Measurements from ENCODE around the gene PLCL1. TPM values are rescaled to one million over a fixed set of nuclear protein-coding genes. Genes with fewer than 3 reads are reported as not detected.

The PLCL1 gene
- total RNA-seq, 2 donors from 2014 or later: 6.7 to 6.8 TPM

GRCh38 chr2:197950724-197951123 is 146.3 kb downstream of the PLCL1 start:
- no peaks in the 10 kb centered on the region for H3K36me3 ChIP-seq
- 80% methylated on average over 1 of the region's 1 CpG for WGBS
- DNase-seq (ENCODE audit: low spot score): no peak
- no peak overlapping the region for H3K4me3 ChIP-seq
- H3K9me3 ChIP-seq: no peaks in the 10 kb centered on the region
- no peak overlapping the region for H3K27ac ChIP-seq
- H3K27me3 ChIP-seq (replicated peaks; ENCODE audit: insufficient read depth): no peaks in the 10 kb centered on the region
- intact Hi-C loops (cut with DNase I): no loop called here
- TF ChIP-seq POLR2A (IDR thresholded peaks at IDR 0.05) (no peak), CTCF (IDR thresholded peaks at IDR 0.05) (no peak), POLR2AphosphoS5 (IDR thresholded peaks at IDR 0.05) (no peak)
- H3K4me1 ChIP-seq (replicated peaks): no peaks in the 10 kb centered on the region

GRCh38 chr2:197952540-197953202 is 148.3 kb downstream of the PLCL1 start:
- intact Hi-C loops (cut with DNase I): no loop called here

GRCh38 chr2:197954328-197954727 is 149.9 kb downstream of the PLCL1 start:
- Histone ChIP-seq H3K27me3 (replicated peaks; ENCODE audit: insufficient read depth) (no peaks in the 10 kb centered on the region), H3K27ac (no peak overlapping the region), H3K36me3 (no peaks in the 10 kb centered on the region), H3K9me3 (no peaks in the 10 kb centered on the region), H3K4me3 (no peak overlapping the region), H3K4me1 (replicated peaks) (no peaks in the 10 kb centered on the region)
- no peak for TF ChIP-seq POLR2A (IDR thresholded peaks at IDR 0.05)
- TF ChIP-seq CTCF (IDR thresholded peaks at IDR 0.05): no peak
- no peak for TF ChIP-seq POLR2AphosphoS5 (IDR thresholded peaks at IDR 0.05)
- WGBS: 86% methylated on average over 4 of the region's 4 CpGs
- intact Hi-C loops (cut with DNase I): no loop called here
- DNase-seq (ENCODE audit: low spot score): no peak

More at GRCh38 chr2:197952540-197953202, 148.3 kb downstream of the PLCL1 start:
- 94% methylated on average over 5 of the region's 5 CpGs for WGBS
- Histone ChIP-seq H3K4me1 (replicated peaks) (no peaks in the 10 kb centered on the region), H3K9me3 (no peaks in the 10 kb centered on the region), H3K36me3 (no peaks in the 10 kb centered on the region), H3K27me3 (replicated peaks; ENCODE audit: insufficient read depth) (no peaks in the 10 kb centered on the region), H3K27ac (no peak overlapping the region), H3K4me3 (no peak overlapping the region)
- no peak for DNase-seq (ENCODE audit: low spot score)
- TF ChIP-seq CTCF (IDR thresholded peaks at IDR 0.05): no peak
- TF ChIP-seq POLR2AphosphoS5 (IDR thresholded peaks at IDR 0.05): no peak
- no peak for TF ChIP-seq POLR2A (IDR thresholded peaks at IDR 0.05)

GRCh38 chr2:197958592-197959150 is 154.3 kb downstream of the PLCL1 start:
- H3K27ac ChIP-seq: no peak overlapping the region
- H3K4me1 ChIP-seq (replicated peaks): no peaks in the 10 kb centered on the region
- no peaks in the 10 kb centered on the region for H3K36me3 ChIP-seq
- no peaks in the 10 kb centered on the region for H3K27me3 ChIP-seq (replicated peaks; ENCODE audit: insufficient read depth)
- no peaks in the 10 kb centered on the region for H3K9me3 ChIP-seq
- DNase-seq (ENCODE audit: low spot score): no peak
- TF ChIP-seq POLR2AphosphoS5 (IDR thresholded peaks at IDR 0.05): no peak
- TF ChIP-seq POLR2A (IDR thresholded peaks at IDR 0.05): no peak
- no peak overlapping the region for H3K4me3 ChIP-seq
- 82% methylated on average over 3 of the region's 3 CpGs for WGBS
- intact Hi-C loops (cut with DNase I): no loop called here

- no peaks in the 10 kb centered on the region for H3K9me3 ChIP-seq
- intact Hi-C loops (cut with DNase I): no loop called here
- H3K27me3 ChIP-seq (replicated peaks; ENCODE audit: insufficient read depth): no peaks in the 10 kb centered on the region
- TF ChIP-seq CTCF (IDR thresholded peaks at IDR 0.05): no peak
- TF ChIP-seq POLR2A (IDR thresholded peaks at IDR 0.05): no peak
- TF ChIP-seq POLR2AphosphoS5 (IDR thresholded peaks at IDR 0.05): no peak
- H3K27ac ChIP-seq: no peak overlapping the region
- DNase-seq (ENCODE audit: low spot score): no peak
- H3K4me1 ChIP-seq (replicated peaks): no peaks in the 10 kb centered on the region
- no peaks in the 10 kb centered on the region for H3K36me3 ChIP-seq
- 96% methylated on average over 1 of the region's 1 CpG for WGBS
- no peak overlapping the region for H3K4me3 ChIP-seq
Observed at GRCh38 chr2:197959383-197959782, 155.0 kb downstream of the PLCL1 start.

All from prostate gland (tissue), 2 donors.